ENCODE results near the gene MRPS9.

- TF ChIP-seq, protein P1, sequence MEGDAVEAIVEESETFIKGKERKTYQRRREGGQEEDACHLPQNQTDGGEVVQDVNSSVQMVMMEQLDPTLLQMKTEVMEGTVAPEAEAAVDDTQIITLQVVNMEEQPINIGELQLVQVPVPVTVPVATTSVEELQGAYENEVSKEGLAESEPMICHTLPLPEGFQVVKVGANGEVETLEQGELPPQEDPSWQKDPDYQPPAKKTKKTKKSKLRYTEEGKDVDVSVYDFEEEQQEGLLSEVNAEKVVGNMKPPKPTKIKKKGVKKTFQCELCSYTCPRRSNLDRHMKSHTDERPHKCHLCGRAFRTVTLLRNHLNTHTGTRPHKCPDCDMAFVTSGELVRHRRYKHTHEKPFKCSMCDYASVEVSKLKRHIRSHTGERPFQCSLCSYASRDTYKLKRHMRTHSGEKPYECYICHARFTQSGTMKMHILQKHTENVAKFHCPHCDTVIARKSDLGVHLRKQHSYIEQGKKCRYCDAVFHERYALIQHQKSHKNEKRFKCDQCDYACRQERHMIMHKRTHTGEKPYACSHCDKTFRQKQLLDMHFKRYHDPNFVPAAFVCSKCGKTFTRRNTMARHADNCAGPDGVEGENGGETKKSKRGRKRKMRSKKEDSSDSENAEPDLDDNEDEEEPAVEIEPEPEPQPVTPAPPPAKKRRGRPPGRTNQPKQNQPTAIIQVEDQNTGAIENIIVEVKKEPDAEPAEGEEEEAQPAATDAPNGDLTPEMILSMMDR (conservative IDR thresholded peaks at IDR 0.05 in 1 of 2, IDR thresholded peaks at IDR 0.05 in 1 of 2; ENCODE audit: extremely low read depth in 1 of 2, insufficient read depth in 1 of 2, low read depth in 1 of 2, low read length in 2 of 2) = no peak
- TF ChIP-seq EZH2 (IDR thresholded peaks at IDR 0.05; ENCODE audit: borderline replicate concordance, low read length) = no peak
Observed at GRCh38 chr2:105117565-105117964, 79.7 kb downstream of the MRPS9 start.
